Stimulated activated CD4-positive, alpha-beta T cell treated with anti-CD3 and anti-CD28 coated beads, Interleukin-4, amount 100 ng/mL, for 1 hour (primary cell): ENCODE results near the gene BLOC1S3.

Experiments used
- DNase-seq: peaks from one replicate; pipeline ENCODE4 v3.0.0-alpha.2; 2020

BLOC1S3 gene

GRCh38 chr19:45162608-45163143, 15.9 kb upstream of the BLOC1S3 start:
- DNase-seq = no peak

- no peak for DNase-seq
These were observed 15.4 kb upstream of the BLOC1S3 start for GRCh38 chr19:45163156-45163555.

GRCh38 chr19:45163751-45164460, 14.7 kb upstream of the BLOC1S3 start:
- no peak for DNase-seq

GRCh38 chr19:45164577-45165335, 13.8 kb upstream of the BLOC1S3 start:
- DNase-seq = peak; percentile 56

GRCh38 chr19:45166723-45167252, 11.8 kb upstream of the BLOC1S3 start:
- DNase-seq = no peak

- DNase-seq = no peak
These were observed 9.7 kb upstream of the BLOC1S3 start for GRCh38 chr19:45168767-45169351.

GRCh38 chr19:45169602-45170001, 9.0 kb upstream of the BLOC1S3 start:
- no peak for DNase-seq

GRCh38 chr19:45170146-45171106, 8.2 kb upstream of the BLOC1S3 start:
- DNase-seq = no peak

GRCh38 chr19:45171211-45171623, 7.4 kb upstream of the BLOC1S3 start:
- DNase-seq = peak; percentile 24

GRCh38 chr19:45172173-45172572, 6.4 kb upstream of the BLOC1S3 start:
- peak; percentile 29 for DNase-seq

- no peak for DNase-seq
These were observed 5.9 kb upstream of the BLOC1S3 start for GRCh38 chr19:45172611-45173208.

GRCh38 chr19:45173816-45174215, 4.8 kb upstream of the BLOC1S3 start:
- no peak for DNase-seq

GRCh38 chr19:45175515-45176345, 2.9 kb upstream of the BLOC1S3 start:
- DNase-seq = no peak

- no peak for DNase-seq
These were observed 745 bp upstream of the BLOC1S3 start, which contains the start of gene TRAPPC6A for GRCh38 chr19:45177817-45178261. TRAPPC6A (minus strand) TSS chr19:45178237; CDS start chr19:45178218, 19 bp downstream.

- DNase-seq = peak; percentile 49
These were observed 698 bp downstream of the BLOC1S3 start for GRCh38 chr19:45179072-45179891.

- no peak for DNase-seq
These were observed 1.3 kb downstream of the BLOC1S3 start for GRCh38 chr19:45179892-45180370.

- DNase-seq = no peak
These were observed 2.4 kb downstream of the BLOC1S3 start for GRCh38 chr19:45180936-45181335.

- DNase-seq = no peak
These were observed 4.2 kb downstream of the BLOC1S3 start for GRCh38 chr19:45182758-45183157.

GRCh38 chr19:45184115-45184514, 5.5 kb downstream of the BLOC1S3 start:
- DNase-seq = no peak
